K562 (cell line): Measurements from ENCODE around the gene GET4. TPM values are rescaled to one million over a fixed set of nuclear protein-coding genes. Genes with fewer than 3 reads are reported as not detected.

Experiments used
- ATAC-seq: fragments of 200-7000 bp; cut with Tn5 transposase; 3 replicates; pipeline ENCODE4 v1.9.1; 2020; ENCODE audit warnings: moderate library complexity
- BruUV-seq: library from RNA; stranded (reverse); fragments of 400-500 nt; replicated peaks from 2 replicates; lab custom pipeline; 2021; lab: Mats Ljungman, UMichigan
- CTCF ChIA-PET: fragments of 300-600 bp; formaldehyde crosslinking; extraction: SDS; loops from one replicate; lab custom pipeline; 2021; ENCODE audit warnings: low intra/inter-chr PET ratio; lab: Yijun Ruan, JAX
- POLR2A ChIA-PET: fragments of 300-600, 350-650 bp; sonication (Branson Sonifier 250); formaldehyde crosslinking; extraction: SDS; loops from one replicate; lab custom pipeline; 2021; ENCODE audit warnings: antibody characterized with exemption, inconsistent platforms; lab: Yijun Ruan, JAX
- DNase-seq, 4 experiments: peaks; one replicate each; pipeline versions ENCODE4 v3.0.0 to v3.0.0-alpha.2; 2011 to 2018; ENCODE audit warnings: low spot score in 3 of 4, mixed read lengths in 3 of 4; ENCODE audit errors: extremely low read depth in 1 of 4
- FAIRE-seq: peaks from 2 replicates; lab custom pipeline; 2011; peaks lifted over from hg19 to GRCh38; lab: Jason Lieb, UNC
- H2AFZ ChIP-seq: 2 replicates; pipeline ENCODE4 v1.6.0; 2011; ENCODE audit warnings: low read depth, low read length, control low read depth, inconsistent platforms
- H3K27ac ChIP-seq: fragments of 200-600 bp; 3 replicates; pipeline ENCODE4 v1.8.0; 2011; ENCODE audit warnings: low read depth, mild to moderate bottlenecking, control low read depth, inconsistent platforms, low read length, moderate library complexity, mixed read lengths; ENCODE audit errors: extremely low read depth
- H3K27me3 ChIP-seq, 2 experiments: fragments of 300-600 bp in 1 of 2; 2 replicates in 1 of 2; 3 replicates in 1 of 2; pipeline versions ENCODE4 v1.6.0 to v1.8.0; 2011; ENCODE audit warnings: inconsistent platforms in 2 of 2, low read length in 2 of 2, mild to moderate bottlenecking in 1 of 2, mixed read lengths in 1 of 2, moderate library complexity in 1 of 2; ENCODE audit not compliant: control insufficient read depth in 2 of 2, insufficient read depth in 2 of 2
- H3K36me3 ChIP-seq: fragments of 300-600 bp; 3 replicates; pipeline ENCODE4 v1.8.0; 2011; ENCODE audit warnings: mild to moderate bottlenecking, low read length, inconsistent platforms; ENCODE audit not compliant: control insufficient read depth, insufficient read depth
- H3K4me1 ChIP-seq, 2 experiments: fragments of 200-600 bp in 1 of 2; replicated peaks in 1 of 2; 2 replicates in 1 of 2; 3 replicates in 1 of 2; pipeline versions ENCODE4 v1.5.1 to v1.8.0; 2011; ENCODE audit warnings: inconsistent platforms in 2 of 2, low read length in 2 of 2, mild to moderate bottlenecking in 1 of 2, mixed read lengths in 1 of 2, moderate library complexity in 1 of 2; ENCODE audit not compliant: control insufficient read depth in 2 of 2, insufficient read depth in 2 of 2
- H3K4me2 ChIP-seq: 2 replicates; pipeline ENCODE4 v1.6.1; 2011; ENCODE audit warnings: low read length, control low read depth, inconsistent platforms, mixed read lengths; ENCODE audit not compliant: insufficient read depth
- H3K4me3 ChIP-seq: fragments of 200-600 bp; sonication (generic), shearing (Covaris generic); 2 replicates; pipeline ENCODE4 v1.5.1; 2016; ENCODE audit warnings: control low read depth, inconsistent platforms
- H3K79me2 ChIP-seq: fragments of 200-600 bp; 3 replicates; pipeline ENCODE4 v1.8.0; 2011; ENCODE audit warnings: low read length, inconsistent platforms; ENCODE audit not compliant: control insufficient read depth, insufficient read depth
- H3K9ac ChIP-seq, 2 experiments: 2 replicates each; pipeline versions ENCODE4 v1.6.0 to v1.6.1; 2011; ENCODE audit warnings: low read depth in 2 of 2, low read length in 2 of 2, control low read depth in 1 of 2, inconsistent platforms in 1 of 2, mild to moderate bottlenecking in 1 of 2, mixed read lengths in 1 of 2; ENCODE audit not compliant: insufficient read depth in 1 of 2
- H3K9me1 ChIP-seq: one replicate; pipeline ENCODE4 v1.6.0; 2011; ENCODE audit warnings: inconsistent platforms, mild to moderate bottlenecking, low read length, moderate library complexity; ENCODE audit not compliant: control insufficient read depth, insufficient read depth
- H3K9me3 ChIP-seq: replicated peaks from 2 replicates; pipeline ENCODE4 v1.5.1; 2011; ENCODE audit warnings: low read depth, low read length, inconsistent platforms; ENCODE audit not compliant: control insufficient read depth, insufficient read depth
- H4K20me1 ChIP-seq: replicated peaks from 2 replicates; pipeline ENCODE4 v1.6.1; 2011; ENCODE audit warnings: low read length, inconsistent platforms, mixed read lengths; ENCODE audit not compliant: control insufficient read depth, insufficient read depth
- AFF4 ChIP-seq: sonication (generic); formaldehyde crosslinking; IDR thresholded peaks from 2 replicates; pipeline ENCODE4 v1.8.0; 2023; ENCODE audit warnings: mild to moderate bottlenecking, missing genetic modification reagents
- BHLHE40 ChIP-seq: IDR thresholded peaks from 2 replicates; pipeline ENCODE4 v1.6.1; 2011; ENCODE audit warnings: low read length, improper control_type of control experiment
- CTCF ChIP-seq, 3 experiments: IDR thresholded peaks in 2 of 3; conservative IDR thresholded peaks in 1 of 3; 2 replicates each; pipeline ENCODE4 v1.5.1; 2011 to 2012; ENCODE audit warnings: low read length in 3 of 3, mild to moderate bottlenecking in 3 of 3, control low read depth in 2 of 3, improper control_type of control experiment in 1 of 3, inconsistent platforms in 1 of 3, low read depth in 1 of 3, mixed read lengths in 1 of 3, moderate library complexity in 1 of 3; ENCODE audit not compliant: insufficient read depth in 2 of 3
- FOXJ3 ChIP-seq: sonication (generic); formaldehyde crosslinking; IDR thresholded peaks from 2 replicates; pipeline ENCODE4 v1.4.0; 2020; ENCODE audit warnings: mild to moderate bottlenecking, missing genetic modification reagents
- MBD2 ChIP-seq: sonication (generic); IDR thresholded peaks from 2 replicates; pipeline ENCODE4 v1.6.1; 2016; ENCODE audit warnings: low read depth, borderline replicate concordance
- MTF1 ChIP-seq: fragments of 250-450 bp; sonication (Bioruptor Pico); IDR thresholded peaks from 2 replicates; pipeline ENCODE4 v1.9.0; 2021; ENCODE audit warnings: moderate library complexity, mild to moderate bottlenecking, inconsistent platforms, borderline replicate concordance
- NCOA4 ChIP-seq: fragments of 450-650 bp; IDR thresholded peaks from 2 replicates; pipeline ENCODE4 v1.6.1; 2018; ENCODE audit warnings: mild to moderate bottlenecking; ENCODE audit not compliant: partially characterized antibody
- NRF1 ChIP-seq, 2 experiments: fragments of 450-650 bp; IDR thresholded peaks in 1 of 2; conservative IDR thresholded peaks in 1 of 2; 2 replicates each; pipeline ENCODE4 v1.6.1; 2014; ENCODE audit warnings: mild to moderate bottlenecking in 2 of 2
- PYGO2 ChIP-seq: fragments of 450-650 bp; IDR thresholded peaks from 2 replicates; pipeline ENCODE4 v1.6.1; 2016; ENCODE audit warnings: mild to moderate bottlenecking, missing genetic modification characterization, moderate library complexity, missing compliant biosample characterization
- RCOR1 ChIP-seq, 2 experiments: IDR thresholded peaks; 2 replicates each; pipeline ENCODE4 v1.6.1; 2012; ENCODE audit warnings: low read depth in 2 of 2, low read length in 2 of 2, borderline replicate concordance in 1 of 2, improper control_type of control experiment in 1 of 2
- RNF2 ChIP-seq: sonication (generic); IDR thresholded peaks from 2 replicates; pipeline ENCODE4 v1.6.1; 2016
- ZBTB12 ChIP-seq: fragments of 250-450 bp; sonication (Bioruptor Pico); IDR thresholded peaks from 2 replicates; pipeline ENCODE4 v1.4.0; 2020
- ZNF124 ChIP-seq: sonication (generic); formaldehyde crosslinking; IDR thresholded peaks from 2 replicates; pipeline ENCODE4 v1.8.1; 2022; ENCODE audit warnings: missing genetic modification reagents
- ZNF134 ChIP-seq: fragments of 250-450 bp; sonication (Bioruptor Pico); conservative IDR thresholded peaks from 2 replicates; pipeline ENCODE4 v1.4.0; 2020
- ZNF253 ChIP-seq: fragments of 250-450 bp; sonication (Bioruptor Pico); conservative IDR thresholded peaks from 2 replicates; pipeline ENCODE4 v1.6.1; 2021; ENCODE audit warnings: mild to moderate bottlenecking
- WGBS: fragments of 100-300 bp; shearing (Covaris generic); methylation state at CpG from one replicate; pipeline ENCODE4 v1.1.6; 2016; ENCODE audit warnings: low coverage, mixed read lengths; ENCODE audit not compliant: insufficient coverage; ENCODE audit errors: missing lambda C conversion rate; 5-methylcytosine and 5-hydroxymethylcytosine counted together
- in situ Hi-C: fragments of 300-500 bp; cut with MboI; formaldehyde crosslinking; loops from 4 replicates; pipeline ENCODE4 v1.15.0; 2018; ENCODE audit warnings: inconsistent platforms, mixed read lengths
- intact Hi-C: fragments of 100-400 bp; cut with micrococcal nuclease; formaldehyde crosslinking; loops from 2 replicates; pipeline ENCODE4 v1.14.2; 2022
- polyA plus RNA-seq, 8 experiments: library from polyadenylated mRNA; depleted of rRNA in 4 of 8; stranded (reverse) in 5 of 8; unstranded in 3 of 8; fragments of >200 nt; fragmentation: Nextera tagmentation in 2 of 8; fragmentation: Illumina TruSeq in 1 of 8; extraction: Ambion mirVana in 2 of 8; extraction: Trizol in 1 of 8; gene quantifications; 2 replicates each; pipeline versions ENCODE4 v1.2.1 to v1.2.3, GENCODE V29; 2011 to 2014; ENCODE audit warnings: inconsistent platforms in 1 of 8, missing spikeins in 1 of 8
- total RNA-seq, 7 experiments: library from RNA; depleted of rRNA in 6 of 7; stranded (reverse); fragments of >200 nt in 6 of 7; fragmentation: Illumina TruSeq in 2 of 7; extraction: Trizol in 2 of 7; gene quantifications; 2 replicates each; pipeline versions ENCODE4 v1.2.1 to v1.2.3, GENCODE V29; 2011 to 2021; ENCODE audit warnings: low replicate concordance in 1 of 7

The GET4 gene
- total and polyA plus RNA-seq, 9 of the 15 experiments (the other 6 are each of a cell fraction or from before 2014, with no cell fraction given) = 0.99 to 122 (median 40.4) TPM

GRCh38 chr7:935164-935873 lies 59.0 kb downstream of the GET4 start:
- Histone ChIP-seq H3K9me3 (peaks cover 5% of the 10 kb centered on the region), H3K79me2 (no peaks in the 10 kb centered on the region), H3K4me2 (no peak overlapping the region), H3K4me1 (peaks cover 0 to 28% of the 10 kb centered on the region in 2 experiments; a peak in 2 of 5 replicates), H3K36me3 (no peaks in the 10 kb centered on the region), H2AFZ (no peak overlapping the region), H3K9me1 (no peaks in the 10 kb centered on the region), H3K27me3 (peaks cover 2 to 36% of the 10 kb centered on the region in 2 experiments; a peak in 3 of 5 replicates), H3K4me3 (no peak overlapping the region), H3K27ac (no peak overlapping the region), H3K9ac (no peak overlapping the region), H4K20me1 (0 out of 2 replicates have a peak, but pooled peaks cover 4% of the 10 kb centered on the region)
- CTCF ChIA-PET = interaction anchor here (0.6 kb wide), 1 partner anchor 723 kb away, joined by 3 read pairs; no protein-coding TSS in a partner anchor
- FAIRE-seq = no peak
- POLR2A ChIA-PET = interaction anchor here (0.6 to 1.0 kb wide), 2 partner anchors 12 to 17 kb away, joined by 3 read pairs; no protein-coding TSS in a partner anchor
- peak; percentile 31; the same call in 1 of the 3 replicates for ATAC-seq
- DNase-seq = no peak
- in situ Hi-C loops (no loop called here), intact Hi-C loops (no loop called here)
- TF ChIP-seq ZNF124 (CRISPR knock-in tag) (no peak), NRF1 (conservative IDR thresholded peaks at IDR 0.05 in 1 of 2, IDR thresholded peaks at IDR 0.05 in 1 of 2) (no peak), MTF1 (CRISPR knock-in tag) (no peak), BHLHE40 (no peak), RCOR1 (IDR thresholded peaks at IDR 0.05; ENCODE audit: borderline replicate concordance in 1 of 2, low read depth in 2 of 2, low read length in 2 of 2) (no peak), AFF4 (no peak), ZNF253 (CRISPR knock-in tag) (no peak), MBD2 (no peak), RNF2 (no peak), ZBTB12 (CRISPR knock-in tag) (no peak), PYGO2 (tag) (no peak), NCOA4 (no peak), CTCF (IDR thresholded peaks at IDR 0.05 in 2 of 3, conservative IDR thresholded peaks at IDR 0.05 in 1 of 3; ENCODE audit: insufficient read depth in 2 of 3, low read depth in 1 of 3, low read length in 3 of 3) (no peak), FOXJ3 (CRISPR knock-in tag) (no peak), ZNF134 (CRISPR knock-in tag) (no peak)
- BruUV-seq = no TSS peak
- 26% methylated on average over 22 of the region's 46 CpGs for WGBS
